D341Med (cell line): ENCODE measurements around the gene THEMIS.
"Not testable (repeated sequence)": the region's sequence is repeated elsewhere in the genome, so short reads cannot be mapped to it uniquely, and the experiment has no call there.

Experiments used
- DNase-seq: peaks from one replicate; pipeline ENCODE4 v3.0.0; 2012; ENCODE audit warnings: low spot score

Gene THEMIS, protein sequence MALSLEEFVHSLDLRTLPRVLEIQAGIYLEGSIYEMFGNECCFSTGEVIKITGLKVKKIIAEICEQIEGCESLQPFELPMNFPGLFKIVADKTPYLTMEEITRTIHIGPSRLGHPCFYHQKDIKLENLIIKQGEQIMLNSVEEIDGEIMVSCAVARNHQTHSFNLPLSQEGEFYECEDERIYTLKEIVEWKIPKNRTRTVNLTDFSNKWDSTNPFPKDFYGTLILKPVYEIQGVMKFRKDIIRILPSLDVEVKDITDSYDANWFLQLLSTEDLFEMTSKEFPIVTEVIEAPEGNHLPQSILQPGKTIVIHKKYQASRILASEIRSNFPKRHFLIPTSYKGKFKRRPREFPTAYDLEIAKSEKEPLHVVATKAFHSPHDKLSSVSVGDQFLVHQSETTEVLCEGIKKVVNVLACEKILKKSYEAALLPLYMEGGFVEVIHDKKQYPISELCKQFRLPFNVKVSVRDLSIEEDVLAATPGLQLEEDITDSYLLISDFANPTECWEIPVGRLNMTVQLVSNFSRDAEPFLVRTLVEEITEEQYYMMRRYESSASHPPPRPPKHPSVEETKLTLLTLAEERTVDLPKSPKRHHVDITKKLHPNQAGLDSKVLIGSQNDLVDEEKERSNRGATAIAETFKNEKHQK

DNA sequence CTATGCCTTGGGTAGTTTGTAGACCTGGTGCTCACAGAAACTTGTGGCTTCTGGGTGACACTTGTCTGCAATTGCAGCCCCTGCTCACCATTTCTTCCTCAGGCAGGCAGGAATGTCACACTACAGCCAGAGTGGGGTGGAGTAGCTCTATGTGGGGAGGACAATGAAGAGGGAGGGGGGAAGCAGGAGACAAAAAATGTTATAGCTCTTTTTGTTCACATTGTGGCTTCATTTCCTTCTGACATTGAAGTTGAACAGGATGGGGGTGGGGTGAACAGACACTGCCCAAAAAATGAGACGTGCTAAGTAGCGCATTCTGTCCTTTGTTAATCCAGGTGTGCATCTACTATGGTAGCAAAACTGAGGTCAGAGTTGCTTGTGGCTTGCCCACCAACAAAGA is at the start of gene THEMIS:
TSS of gene THEMIS (minus strand) at position 124 of the 400 bp plus-strand sequence. CDS start 126 bp downstream, outside the sequence.
- no peak for DNase-seq

DNA sequence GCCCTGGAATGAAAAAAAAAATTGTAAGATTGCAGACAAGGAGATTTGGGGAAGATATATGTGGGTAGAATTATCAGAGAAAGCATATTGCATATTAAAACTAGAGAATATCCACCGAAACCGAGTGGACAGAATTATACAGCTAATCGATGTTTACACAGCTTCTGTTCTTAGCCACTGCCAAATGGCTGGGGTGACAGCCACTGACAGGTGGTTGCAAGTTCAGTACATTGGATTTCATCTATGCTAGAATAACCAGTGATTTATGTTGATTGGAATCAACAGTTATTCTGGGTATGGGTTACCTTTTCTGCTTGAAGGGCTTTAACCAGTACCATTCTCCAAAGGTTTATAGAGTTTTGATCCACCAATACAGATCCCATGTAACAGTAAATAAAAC is 48.4 kb upstream of the THEMIS start:
- DNase-seq = no peak

DNA sequence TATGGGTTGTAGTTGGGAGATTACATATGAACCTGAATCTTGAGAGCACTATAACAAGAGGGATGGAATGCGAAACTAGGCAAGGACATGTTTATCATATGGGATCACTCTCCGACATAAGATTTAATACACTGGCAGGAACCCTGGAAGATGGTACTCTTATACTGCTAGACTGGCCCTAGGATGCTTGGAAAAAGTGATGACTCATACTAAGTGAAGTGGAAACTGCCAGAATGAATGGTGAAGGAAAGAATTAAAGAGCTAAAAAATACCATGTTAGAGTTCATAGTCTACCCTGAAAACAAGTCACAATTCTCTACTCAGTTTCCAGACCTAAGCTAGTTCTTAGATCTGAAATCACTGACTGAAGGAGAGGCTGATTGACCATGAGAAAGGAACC is 45.5 kb upstream of the THEMIS start:
- no peak for DNase-seq

DNA sequence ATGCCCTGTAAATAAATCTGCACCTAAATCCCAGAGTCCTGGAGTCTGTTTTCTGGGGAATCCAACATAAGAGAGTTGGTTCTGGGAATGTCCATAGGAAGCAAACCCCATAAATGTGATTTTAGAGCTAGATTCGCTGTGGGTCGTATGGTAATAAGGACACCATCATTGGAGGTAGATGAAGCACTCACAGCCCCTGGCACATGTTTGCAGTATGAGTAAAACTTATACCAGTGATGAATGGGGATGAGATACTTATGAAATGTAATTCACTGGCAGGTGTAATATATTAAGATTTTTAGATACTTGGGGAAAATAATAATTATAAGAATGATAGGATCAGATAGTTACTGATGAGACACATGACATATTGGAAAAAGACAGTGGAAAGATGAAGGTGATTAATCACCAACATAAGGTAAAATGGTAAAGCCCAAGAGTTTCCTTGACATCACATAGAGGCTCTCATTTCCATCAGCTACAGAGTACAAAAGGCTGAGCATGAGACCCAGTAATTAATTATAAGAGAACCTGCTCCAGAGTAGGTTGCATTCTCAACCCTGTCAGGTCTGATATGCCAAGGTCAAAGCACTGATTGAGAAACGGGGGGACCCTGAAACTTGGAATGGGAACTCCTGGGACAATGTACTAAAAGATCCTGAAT is 44.7 kb upstream of the THEMIS start:
- no peak for DNase-seq

DNA sequence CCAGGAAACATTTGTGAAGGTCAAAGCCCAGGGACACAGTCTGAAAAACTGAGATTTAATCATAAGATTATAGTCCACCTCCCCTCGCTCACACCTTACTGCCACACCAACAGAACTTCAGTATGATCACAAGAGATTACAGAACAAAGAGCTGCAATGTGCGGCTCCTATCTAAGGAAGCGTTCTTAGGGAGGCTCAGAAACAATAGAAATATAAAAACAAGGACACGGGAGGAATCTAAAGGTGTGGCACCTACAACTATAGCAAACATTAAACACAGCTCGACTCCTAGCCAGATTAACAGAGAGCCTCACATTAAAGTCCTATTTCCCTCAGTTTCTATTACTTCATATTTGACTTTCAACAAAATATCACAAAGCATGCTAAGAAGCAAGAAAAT is 40.4 kb upstream of the THEMIS start:
- no peak for DNase-seq

DNA sequence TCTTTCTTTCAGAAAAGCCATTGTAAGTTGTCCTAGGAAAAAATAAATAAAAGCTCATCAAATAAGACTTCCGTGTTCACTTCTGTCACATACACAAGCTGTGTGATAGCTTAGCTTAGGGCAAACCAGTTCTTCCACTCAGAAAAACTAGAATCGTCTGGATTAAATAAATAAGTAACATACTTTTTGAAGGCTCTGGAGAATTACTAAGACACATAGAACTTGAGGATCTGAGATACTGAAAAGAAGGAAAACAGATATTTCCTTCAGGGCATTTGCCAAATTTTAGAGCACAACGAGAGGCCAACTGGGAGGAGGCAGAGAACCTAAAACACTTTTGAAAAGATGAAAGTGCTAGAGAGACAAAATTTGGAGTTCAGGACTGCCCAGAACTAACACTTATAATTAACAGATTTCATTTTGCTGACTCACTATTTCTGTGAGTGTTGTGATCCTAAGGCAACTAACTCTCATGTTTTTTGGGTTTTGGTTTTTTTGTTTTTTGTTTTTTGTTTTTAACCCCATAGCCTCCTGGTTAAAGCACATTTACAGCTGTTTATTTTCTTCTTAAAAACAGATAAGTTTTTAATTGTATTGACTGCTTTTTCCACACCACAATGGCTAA is 38.7 kb upstream of the THEMIS start:
- DNase-seq = no peak

DNA sequence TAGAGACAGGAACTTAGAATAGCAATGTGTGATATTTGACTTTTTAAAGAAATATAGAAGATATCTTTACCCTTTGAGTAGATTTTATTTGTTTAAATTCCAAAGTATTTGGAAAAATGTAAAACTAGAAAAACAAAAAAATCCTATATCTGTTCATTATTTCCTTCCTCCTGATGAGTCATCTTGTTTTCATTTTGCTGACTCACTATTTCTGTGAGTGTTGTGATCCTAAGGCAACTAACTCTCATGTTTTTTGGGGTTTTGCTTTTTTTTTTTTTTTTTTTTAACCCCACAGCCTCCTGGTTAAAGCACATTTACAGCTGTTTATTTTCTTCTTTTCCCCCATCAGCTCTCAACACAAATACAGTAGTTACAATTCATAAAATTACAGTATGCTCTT is 37.8 kb upstream of the THEMIS start:
- DNase-seq = no peak

DNA sequence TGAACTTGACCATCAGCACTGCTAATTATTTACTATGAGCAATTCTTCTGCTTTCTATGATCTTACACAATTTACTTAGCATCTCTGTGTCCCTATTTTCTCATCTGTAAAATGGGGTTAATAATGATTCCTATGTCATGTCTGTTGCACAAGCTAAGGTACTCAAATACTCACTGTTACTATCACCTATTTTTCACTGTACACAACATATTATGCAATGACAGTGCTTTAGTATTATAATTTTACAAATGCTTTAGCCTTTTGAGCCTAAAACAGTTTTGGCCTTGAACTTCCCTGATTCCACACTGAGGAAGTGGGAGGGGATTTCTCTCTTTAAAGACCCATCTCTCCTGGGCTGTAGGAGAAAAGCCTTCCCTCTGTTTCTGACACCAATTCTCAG is 36.9 kb upstream of the THEMIS start:
- no peak for DNase-seq

DNA sequence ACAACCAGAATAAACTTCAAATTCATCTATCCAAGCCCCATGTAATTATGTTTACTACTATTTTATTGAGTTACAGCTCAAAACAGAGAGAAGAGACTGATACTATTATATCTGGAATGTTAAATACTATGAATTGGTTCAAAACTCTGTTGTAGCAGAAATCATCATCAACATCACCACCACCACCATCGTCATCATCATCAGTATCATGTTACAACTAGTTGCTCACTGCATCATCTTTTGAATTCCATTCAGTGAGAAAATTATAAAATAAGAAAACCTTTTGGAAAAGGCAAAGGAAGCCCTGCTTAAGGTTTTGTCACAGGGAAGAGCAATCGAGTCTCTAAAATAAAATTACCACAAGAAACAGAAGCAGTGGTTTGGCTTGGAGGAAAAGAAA is 36.2 kb upstream of the THEMIS start:
- no peak for DNase-seq

DNA sequence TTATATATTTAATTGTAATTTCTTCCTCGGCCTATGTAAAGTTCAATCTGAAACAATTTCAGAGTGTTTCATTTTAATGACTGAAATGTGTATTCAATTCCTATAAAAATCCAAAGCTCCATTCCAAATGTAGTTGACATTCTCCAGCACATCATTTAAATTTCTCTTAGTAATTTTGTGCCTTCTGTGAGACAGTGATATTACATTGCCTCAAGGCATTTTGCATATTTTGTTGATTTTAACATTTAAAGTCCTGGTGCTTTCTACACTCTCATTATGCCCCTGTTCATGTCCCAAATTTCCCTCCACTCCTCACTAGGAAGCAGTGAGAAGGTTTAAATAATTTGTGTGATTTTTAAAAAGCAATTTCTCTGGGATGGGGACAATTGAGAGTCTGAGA is 34.1 kb upstream of the THEMIS start:
- DNase-seq = no peak

DNA sequence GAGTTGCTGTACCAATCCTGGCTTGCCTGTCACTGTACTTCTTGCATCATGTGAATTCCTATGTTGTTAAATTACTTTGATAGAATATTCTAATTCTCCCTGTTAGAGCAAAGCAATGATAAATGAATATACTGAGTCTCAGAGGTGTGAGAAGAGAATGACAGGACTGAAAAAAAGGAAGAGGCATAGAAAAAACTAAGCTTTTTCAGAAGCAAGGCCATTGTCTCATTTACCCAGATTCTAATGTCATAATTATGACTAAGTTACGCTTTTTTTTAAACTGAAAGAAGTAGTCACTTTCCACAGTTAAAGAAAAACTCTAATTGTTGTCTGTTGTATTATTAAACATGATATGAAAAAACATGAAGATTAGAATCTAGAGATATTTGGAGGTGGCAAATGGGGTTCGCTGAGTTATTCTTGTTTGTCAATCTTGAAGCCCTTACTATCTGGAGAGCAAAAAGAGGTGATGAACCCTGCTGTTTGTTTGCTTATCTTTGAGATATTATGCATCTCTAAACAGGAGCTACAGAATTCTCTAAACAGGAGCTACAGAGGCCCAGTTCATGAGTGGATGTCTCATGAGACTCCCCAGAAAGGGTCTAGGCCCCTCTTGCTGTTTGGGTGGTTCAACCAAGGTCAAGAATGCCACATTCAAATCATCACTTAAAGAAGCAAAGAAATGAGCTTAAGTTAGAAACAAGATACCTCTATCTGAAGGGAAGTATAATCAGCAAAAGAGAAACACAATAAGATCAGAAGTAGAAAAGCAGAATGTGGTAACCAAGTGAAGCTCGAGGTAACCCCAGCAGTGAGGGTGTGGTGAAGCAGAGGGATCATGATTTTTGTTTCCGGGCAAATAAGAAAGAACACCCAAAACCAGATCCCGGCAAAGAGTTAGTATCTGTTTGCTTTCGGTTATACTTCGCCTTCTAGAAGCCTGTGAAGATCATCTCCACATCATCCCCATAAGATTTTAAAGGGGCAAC is 33.3 kb upstream of the THEMIS start:
- DNase-seq = no peak

DNA sequence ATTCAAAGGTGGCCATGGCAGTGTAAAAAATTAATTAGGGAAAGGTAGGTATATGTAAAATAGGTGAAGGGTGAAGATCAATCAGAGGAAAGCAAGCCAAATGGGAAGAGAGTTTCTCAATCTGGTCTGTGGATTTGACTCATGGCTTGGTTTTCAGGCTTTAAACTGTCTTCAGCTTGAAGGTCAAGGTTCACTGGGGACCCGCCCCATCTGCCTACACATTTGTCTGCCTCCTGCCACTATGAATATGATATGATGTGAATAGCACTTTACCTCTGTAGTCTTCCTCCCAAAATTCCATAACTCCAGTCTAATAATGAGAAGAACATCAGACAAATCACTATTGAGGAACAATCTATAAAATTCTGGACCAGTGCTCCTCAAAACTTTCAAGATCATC is 32.3 kb upstream of the THEMIS start:
- no peak for DNase-seq

DNA sequence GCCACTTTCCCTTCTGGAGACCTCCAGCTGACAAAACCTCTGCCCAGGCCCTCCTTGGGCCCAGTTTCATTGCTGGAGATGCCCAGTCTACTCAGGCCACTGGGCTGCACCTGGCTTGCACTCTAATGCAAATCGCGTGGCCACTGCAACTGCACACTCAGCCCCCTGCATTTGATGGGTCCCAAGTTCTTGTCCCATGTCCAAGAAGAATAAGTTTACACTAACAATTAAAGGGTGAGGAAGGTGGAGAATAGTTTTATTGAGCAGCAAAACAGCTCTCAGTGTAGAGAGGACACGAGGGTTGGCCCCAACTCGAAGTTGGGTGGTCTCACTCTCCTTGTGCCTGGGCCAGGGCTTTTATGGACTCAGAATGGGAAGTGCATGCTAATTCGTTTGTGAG is 31.9 kb upstream of the THEMIS start:
- DNase-seq = no peak

DNA sequence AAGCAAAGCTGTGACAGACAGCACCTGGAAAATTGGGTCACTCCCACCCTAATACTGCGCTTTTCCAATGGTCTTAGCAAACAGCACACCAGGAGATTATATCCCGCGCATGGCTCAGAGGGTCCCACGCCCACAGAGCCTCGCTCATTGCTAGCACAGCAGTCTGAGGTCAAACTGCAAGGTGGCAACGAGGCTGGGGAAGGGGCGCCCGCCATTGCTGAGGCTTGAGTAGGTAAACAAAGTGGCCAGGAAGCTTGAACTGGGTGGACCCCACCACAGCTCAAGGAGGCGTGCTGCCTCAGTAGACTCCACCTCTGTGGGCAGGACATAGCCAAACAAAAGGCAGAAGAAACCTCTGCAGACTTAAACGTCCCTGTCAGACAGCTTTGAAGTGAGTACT is 25.6 kb upstream of the THEMIS start:
- not testable (repeated sequence) for DNase-seq

DNA sequence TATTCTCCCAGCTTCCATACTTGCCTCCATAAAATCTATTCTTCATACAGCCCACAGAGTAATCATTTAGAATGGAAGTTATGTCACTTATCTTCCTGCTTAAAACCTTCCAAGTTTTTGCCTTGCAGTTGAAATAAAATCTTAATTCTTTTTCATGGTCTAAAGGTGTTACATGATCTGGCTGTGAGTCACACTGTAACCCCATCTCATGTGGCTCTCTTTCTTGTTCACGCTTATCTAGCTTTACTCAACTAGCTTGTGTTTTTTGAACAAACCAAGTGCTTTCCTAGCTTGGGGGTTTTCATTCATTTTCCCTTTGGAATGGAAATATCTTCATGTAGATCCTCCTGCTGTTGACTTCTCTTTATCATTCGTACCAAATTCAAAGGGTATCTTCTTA is 23.6 kb upstream of the THEMIS start:
- DNase-seq = no peak

DNA sequence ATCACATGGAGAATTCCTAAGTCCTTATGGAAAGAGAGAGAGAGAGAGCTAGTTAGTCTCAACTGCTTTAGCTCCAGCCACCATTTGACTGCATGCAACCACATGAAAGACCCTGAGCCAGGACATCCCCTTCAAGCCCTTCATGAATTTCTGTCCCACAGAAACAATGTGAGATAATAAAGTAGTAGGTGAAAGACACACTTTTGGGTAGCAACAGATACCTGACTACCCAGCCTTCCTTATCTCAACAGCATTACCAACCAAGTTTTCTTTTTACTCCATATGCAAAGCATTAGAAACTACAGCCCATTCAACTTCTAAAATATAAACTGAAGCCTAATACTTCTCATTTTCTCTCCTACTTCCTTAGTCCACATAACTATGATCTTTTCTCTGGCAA is 23.2 kb upstream of the THEMIS start:
- DNase-seq = no peak

DNA sequence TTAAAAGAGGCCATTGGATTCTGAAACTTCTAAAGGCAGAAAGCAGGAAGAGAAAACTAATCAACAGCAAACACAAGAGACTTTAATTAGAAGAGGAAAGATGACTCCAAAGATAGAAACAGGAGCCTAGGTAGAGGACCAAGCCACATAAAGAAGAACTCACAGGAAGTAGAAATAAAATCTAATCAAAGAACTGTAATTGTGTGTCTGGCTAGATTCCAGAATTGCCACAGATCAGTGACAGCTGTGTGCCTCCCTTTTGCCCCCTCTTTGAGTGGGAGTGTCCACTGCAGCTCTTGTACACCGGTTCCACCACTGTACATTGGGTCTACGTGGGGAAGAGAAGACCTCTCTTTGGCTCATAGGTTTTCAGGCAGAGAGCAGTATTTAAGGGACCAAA is 22.3 kb upstream of the THEMIS start:
- DNase-seq = no peak

DNA sequence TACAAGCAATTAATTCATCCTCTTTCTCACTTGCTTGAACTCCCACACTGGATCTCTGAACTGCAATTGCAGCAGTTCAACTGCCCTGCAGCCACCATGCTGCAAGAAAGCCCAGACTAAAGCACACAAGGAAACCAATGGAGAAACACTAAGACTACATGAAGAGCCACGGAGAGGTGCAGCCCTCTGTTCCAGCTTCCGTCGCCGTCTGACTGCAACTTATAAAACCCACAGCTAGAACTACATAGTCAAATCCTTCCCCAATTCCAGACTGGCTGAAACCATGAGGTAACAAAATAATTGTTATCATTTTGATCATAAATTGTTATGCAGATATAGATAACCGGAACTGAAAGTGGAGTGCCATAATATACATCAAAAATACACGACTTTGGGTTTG is 21.1 kb upstream of the THEMIS start:
- no peak for DNase-seq

DNA sequence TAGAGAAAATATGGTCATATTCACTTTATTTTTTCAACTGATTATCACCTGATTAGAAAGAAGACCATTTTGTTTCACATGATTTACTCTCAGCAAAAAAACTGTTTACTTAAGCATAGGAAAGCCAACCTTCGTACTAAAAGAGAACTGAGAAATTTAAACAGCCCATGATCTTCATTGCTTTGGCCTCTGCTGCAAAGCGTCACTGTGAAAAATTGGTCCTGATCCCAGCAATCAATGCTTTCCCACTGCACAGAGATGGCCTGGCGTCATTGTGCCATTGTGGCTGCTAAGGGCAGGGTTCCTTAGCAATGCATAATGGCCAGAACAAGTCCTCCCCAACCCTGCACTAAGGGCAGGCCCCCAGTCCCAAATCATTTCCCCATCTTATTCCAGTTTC is 19.9 kb upstream of the THEMIS start:
- no peak for DNase-seq

DNA sequence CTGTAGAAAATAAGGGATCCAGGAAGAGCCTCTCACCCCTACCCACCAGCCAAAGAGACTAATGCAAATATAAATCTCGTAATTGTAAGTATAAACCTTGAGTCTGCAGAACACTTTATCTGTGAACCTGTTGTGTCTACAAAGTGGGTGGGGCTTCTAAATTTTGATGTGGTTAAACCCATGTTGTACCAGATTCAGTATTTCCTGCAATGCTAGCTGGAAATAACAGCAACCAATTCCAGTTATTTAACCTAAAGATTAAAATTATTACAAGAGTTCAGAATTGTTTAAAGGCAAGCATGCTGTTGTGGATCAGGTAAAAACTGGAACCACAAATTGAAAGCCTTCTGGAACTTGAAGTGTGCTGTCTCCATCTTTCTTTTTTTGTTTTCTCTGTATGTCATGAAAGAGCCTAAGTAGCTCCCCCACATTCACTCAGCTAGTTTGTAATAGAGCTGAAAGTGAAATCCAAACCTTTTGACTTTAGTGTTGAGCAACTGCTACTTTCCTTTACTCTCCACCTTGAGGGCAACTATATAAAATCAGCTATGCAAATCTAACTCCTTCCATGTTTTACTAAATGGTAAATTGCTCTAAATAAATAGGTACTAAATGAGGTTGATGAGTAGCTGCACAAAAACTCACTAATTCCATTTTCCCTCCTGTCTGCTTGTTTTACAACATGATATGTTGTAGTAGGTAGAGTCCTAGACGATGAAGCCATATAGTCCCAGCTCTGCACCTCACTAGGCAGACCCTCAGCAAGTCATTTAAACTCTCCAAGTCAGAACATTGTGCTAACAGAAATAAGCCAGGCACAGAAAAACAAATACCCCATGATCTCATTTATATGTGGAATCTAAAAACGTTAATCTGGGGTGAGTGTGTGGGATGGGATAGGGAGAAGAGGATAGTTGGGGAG is 17.9 kb upstream of the THEMIS start:
- no peak for DNase-seq

DNA sequence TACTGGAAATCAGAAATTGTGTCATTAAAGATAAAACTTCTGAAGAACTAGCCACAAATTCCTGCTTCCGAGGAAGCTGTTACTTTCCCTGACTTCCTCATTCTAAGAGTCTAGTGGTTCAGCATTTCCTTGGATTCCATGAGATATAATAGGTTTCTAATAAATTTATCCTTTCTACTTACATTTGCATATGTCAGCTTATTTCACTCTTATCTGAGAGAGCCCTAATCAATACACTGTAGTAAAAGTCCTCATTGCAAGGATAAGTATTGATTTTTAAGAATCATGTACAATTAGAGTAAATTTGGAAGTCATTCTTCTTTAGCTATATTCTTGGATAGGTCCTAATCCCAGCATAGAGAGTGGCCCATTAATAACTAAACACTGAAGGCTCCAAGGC is 16.9 kb upstream of the THEMIS start:
- DNase-seq = no peak
